GM18502 (cell line): ENCODE results near the gene PLXNA4.

ENCODE experiments used
- ATAC-seq: cut with Tn5 transposase; IDR thresholded peaks from one replicate; pipeline ENCODE4 v1.9.1; 2021; ENCODE audit warnings: mild to moderate bottlenecking; ENCODE audit not compliant: unreplicated experiment, poor library complexity

Gene PLXNA4

GRCh38 chr7:132509643-132510042, 66.6 kb downstream of the PLXNA4 start:
- ATAC-seq: no peak

- ATAC-seq: no peak
Measured at GRCh38 chr7:132508724-132509353, 67.4 kb downstream of the PLXNA4 start.

GRCh38 chr7:132504852-132505251, 71.4 kb downstream of the PLXNA4 start:
- no peak for ATAC-seq

- ATAC-seq: no peak
Measured at GRCh38 chr7:132504071-132504470, 72.2 kb downstream of the PLXNA4 start.

- no peak for ATAC-seq
Measured at GRCh38 chr7:132503415-132503814, 72.9 kb downstream of the PLXNA4 start.

GRCh38 chr7:132501956-132502355, 74.3 kb downstream of the PLXNA4 start:
- ATAC-seq: no peak

- no peak for ATAC-seq
Measured at GRCh38 chr7:132500727-132501440, 75.4 kb downstream of the PLXNA4 start.

GRCh38 chr7:132499487-132499886, 76.8 kb downstream of the PLXNA4 start:
- no peak for ATAC-seq

GRCh38 chr7:132499065-132499464, 77.2 kb downstream of the PLXNA4 start:
- no peak for ATAC-seq

- ATAC-seq: no peak
Measured at GRCh38 chr7:132498319-132498718, 78.0 kb downstream of the PLXNA4 start.

GRCh38 chr7:132497098-132497497, 79.2 kb downstream of the PLXNA4 start:
- no peak for ATAC-seq

GRCh38 chr7:132495936-132496335, 80.3 kb downstream of the PLXNA4 start:
- no peak for ATAC-seq

- no peak for ATAC-seq
Measured at GRCh38 chr7:132494474-132494873, 81.8 kb downstream of the PLXNA4 start.

- no peak for ATAC-seq
Measured at GRCh38 chr7:132492823-132493445, 83.3 kb downstream of the PLXNA4 start.

- ATAC-seq: no peak
Measured at GRCh38 chr7:132491391-132491945, 84.8 kb downstream of the PLXNA4 start.

- ATAC-seq: no peak
Measured at GRCh38 chr7:132490474-132490873, 85.8 kb downstream of the PLXNA4 start.

GRCh38 chr7:132489776-132490237, 86.5 kb downstream of the PLXNA4 start:
- ATAC-seq: no peak

- no peak for ATAC-seq
Measured at GRCh38 chr7:132488634-132489302, 87.5 kb downstream of the PLXNA4 start.

GRCh38 chr7:132486274-132486610, 90.0 kb downstream of the PLXNA4 start:
- no peak for ATAC-seq

GRCh38 chr7:132485600-132486273, 90.5 kb downstream of the PLXNA4 start:
- no peak for ATAC-seq
